HEK293 (cell line): Measurements from ENCODE around the gene OSBP2.

ENCODE experiments used
- CTCF ChIA-PET: fragments of 350-600 bp; formaldehyde crosslinking; extraction: SDS; loops from one replicate; lab custom pipeline; 2021; ENCODE audit warnings: antibody characterized with exemption; lab: Yijun Ruan, JAX
- POLR2A ChIA-PET: fragments of 300-600 bp; formaldehyde crosslinking; extraction: SDS; loops from one replicate; lab custom pipeline; 2020; ENCODE audit warnings: antibody characterized with exemption, inconsistent platforms; lab: Yijun Ruan, JAX
- H3K27ac ChIP-seq: fragments of 200-500 bp; sonication (Bioruptor generic); 2 replicates; pipeline ENCODE4 v1.5.1; 2014; ENCODE audit warnings: low read depth, low read length, control low read depth, inconsistent platforms; ENCODE audit errors: extremely low read depth
- H3K36me3 ChIP-seq, 2 experiments: fragments of 200-500 bp in 1 of 2; sonication (Bioruptor generic) in 1 of 2; 1 replicate in 1 of 2; 2 replicates in 1 of 2; pipeline ENCODE4 v1.5.1; 2014 to 2017; ENCODE audit warnings: inconsistent platforms in 2 of 2, low read length in 2 of 2; ENCODE audit not compliant: control insufficient read depth in 2 of 2, insufficient read depth in 1 of 2
- H3K4me1 ChIP-seq: fragments of 200-500 bp; sonication (Bioruptor generic); 2 replicates; pipeline ENCODE4 v1.5.1; 2014; ENCODE audit warnings: mild to moderate bottlenecking, low read length, inconsistent platforms; ENCODE audit not compliant: control insufficient read depth, insufficient read depth
- H3K4me3 ChIP-seq: 2 replicates; pipeline ENCODE4 v1.5.1; 2011; ENCODE audit warnings: low read depth, mild to moderate bottlenecking, control low read depth, low read length, moderate library complexity
- H3K9me3 ChIP-seq: fragments of 200-500 bp; sonication (Bioruptor generic); 2 replicates; pipeline ENCODE4 v1.5.1; 2014; ENCODE audit warnings: low read depth, low read length, inconsistent platforms; ENCODE audit not compliant: control insufficient read depth, insufficient read depth
- GLI4 ChIP-seq: fragments of 450-650 bp; formaldehyde crosslinking; IDR thresholded peaks from 2 replicates; pipeline ENCODE4 v1.5.1; 2016; ENCODE audit warnings: missing biosample characterization, missing genetic modification characterization
- ZBTB17 ChIP-seq: fragments of 450-650 bp; formaldehyde crosslinking; IDR thresholded peaks from 2 replicates; pipeline ENCODE4 v1.5.1; 2016; ENCODE audit warnings: missing biosample characterization, missing genetic modification characterization
- ZBTB20 ChIP-seq: fragments of 450-650 bp; formaldehyde crosslinking; IDR thresholded peaks from 2 replicates; pipeline ENCODE4 v1.5.1; 2016; ENCODE audit warnings: missing biosample characterization, missing genetic modification characterization
- ZBTB8A ChIP-seq: fragments of 450-650 bp; formaldehyde crosslinking; IDR thresholded peaks from 2 replicates; pipeline ENCODE4 v1.5.1; 2016; ENCODE audit warnings: missing biosample characterization, missing genetic modification characterization
- ZIC2 ChIP-seq: fragments of 450-650 bp; formaldehyde crosslinking; IDR thresholded peaks from 2 replicates; pipeline ENCODE4 v1.5.1; 2016; ENCODE audit warnings: missing biosample characterization, missing genetic modification characterization
- ZNF157 ChIP-seq: fragments of 450-650 bp; formaldehyde crosslinking; IDR thresholded peaks from 2 replicates; pipeline ENCODE4 v1.5.1; 2016; ENCODE audit warnings: missing biosample characterization, missing genetic modification characterization
- ZNF169 ChIP-seq: fragments of 450-650 bp; formaldehyde crosslinking; IDR thresholded peaks from 2 replicates; pipeline ENCODE4 v1.5.1; 2016; ENCODE audit warnings: missing biosample characterization, missing genetic modification characterization
- ZNF335 ChIP-seq: fragments of 450-650 bp; formaldehyde crosslinking; conservative IDR thresholded peaks from 2 replicates; pipeline ENCODE4 v1.5.1; 2016; ENCODE audit warnings: missing biosample characterization, missing genetic modification characterization
- ZNF341 ChIP-seq: fragments of 450-650 bp; formaldehyde crosslinking; IDR thresholded peaks from 2 replicates; pipeline ENCODE4; 2016; ENCODE audit warnings: low read depth, missing biosample characterization, missing genetic modification characterization
- ZNF350 ChIP-seq: fragments of 450-650 bp; formaldehyde crosslinking; IDR thresholded peaks from 2 replicates; pipeline ENCODE4 v1.5.0; 2017; ENCODE audit warnings: missing biosample characterization, mild to moderate bottlenecking, missing genetic modification characterization
- ZNF530 ChIP-seq: fragments of 450-650 bp; formaldehyde crosslinking; IDR thresholded peaks from 2 replicates; pipeline ENCODE4 v1.5.1; 2016; ENCODE audit warnings: low read depth, missing biosample characterization, missing genetic modification characterization
- ZNF549 ChIP-seq: fragments of 450-650 bp; IDR thresholded peaks from 2 replicates; pipeline ENCODE4 v1.5.1; 2018; ENCODE audit warnings: missing biosample characterization, missing genetic modification characterization, mild to moderate bottlenecking, inconsistent platforms, moderate library complexity
- ZNF677 ChIP-seq: fragments of 450-650 bp; IDR thresholded peaks from 2 replicates; pipeline ENCODE4 v1.5.0; 2018; ENCODE audit warnings: missing biosample characterization, mild to moderate bottlenecking, missing genetic modification characterization, moderate library complexity
- TF ChIP-seq, protein P1 (sequence below): fragments of 450-650 bp; formaldehyde crosslinking; IDR thresholded peaks from 2 replicates; pipeline ENCODE4 v1.5.0; 2017; ENCODE audit warnings: missing biosample characterization, missing genetic modification characterization, borderline replicate concordance
- TF ChIP-seq, protein P2 (sequence below): fragments of 450-650 bp; formaldehyde crosslinking; IDR thresholded peaks from 2 replicates; pipeline ENCODE4 v1.5.1; 2016; ENCODE audit warnings: missing biosample characterization, missing genetic modification characterization
- TF ChIP-seq, protein P3 (sequence below): fragments of 450-650 bp; formaldehyde crosslinking; IDR thresholded peaks from 2 replicates; pipeline ENCODE4 v1.5.1; 2016; ENCODE audit warnings: missing biosample characterization, missing genetic modification characterization
- TF ChIP-seq, protein P4 (sequence below): fragments of 450-650 bp; formaldehyde crosslinking; IDR thresholded peaks from 2 replicates; pipeline ENCODE4 v1.5.1; 2016; ENCODE audit warnings: missing biosample characterization, missing genetic modification characterization
- TF ChIP-seq, protein P5 (sequence below): fragments of 450-650 bp; formaldehyde crosslinking; IDR thresholded peaks from 2 replicates; pipeline ENCODE4 v1.5.1; 2017; ENCODE audit warnings: missing biosample characterization, missing genetic modification characterization

OSBP2 gene

DNA sequence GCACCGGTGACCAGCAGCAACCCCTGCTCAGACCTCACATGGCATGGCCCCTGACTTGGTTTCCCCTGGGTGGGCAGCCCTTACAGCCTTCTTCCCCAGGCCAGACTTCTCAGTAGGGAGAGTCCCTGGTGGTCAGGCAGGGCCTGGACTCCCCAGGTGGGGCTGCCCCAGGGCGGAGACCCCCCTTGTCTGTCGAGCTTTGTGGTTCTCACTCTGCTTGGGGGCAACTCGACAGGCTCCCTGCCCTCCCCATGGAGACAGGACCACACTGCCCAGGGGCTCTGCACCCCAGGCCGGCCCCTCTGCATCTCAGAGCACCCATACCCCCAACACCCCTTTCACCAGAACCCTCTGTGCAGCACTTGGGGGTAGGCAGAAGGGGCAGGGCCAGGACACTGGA is 186.2 kb downstream of the OSBP2 start:
- no peak overlapping the region for H3K27ac ChIP-seq

DNA sequence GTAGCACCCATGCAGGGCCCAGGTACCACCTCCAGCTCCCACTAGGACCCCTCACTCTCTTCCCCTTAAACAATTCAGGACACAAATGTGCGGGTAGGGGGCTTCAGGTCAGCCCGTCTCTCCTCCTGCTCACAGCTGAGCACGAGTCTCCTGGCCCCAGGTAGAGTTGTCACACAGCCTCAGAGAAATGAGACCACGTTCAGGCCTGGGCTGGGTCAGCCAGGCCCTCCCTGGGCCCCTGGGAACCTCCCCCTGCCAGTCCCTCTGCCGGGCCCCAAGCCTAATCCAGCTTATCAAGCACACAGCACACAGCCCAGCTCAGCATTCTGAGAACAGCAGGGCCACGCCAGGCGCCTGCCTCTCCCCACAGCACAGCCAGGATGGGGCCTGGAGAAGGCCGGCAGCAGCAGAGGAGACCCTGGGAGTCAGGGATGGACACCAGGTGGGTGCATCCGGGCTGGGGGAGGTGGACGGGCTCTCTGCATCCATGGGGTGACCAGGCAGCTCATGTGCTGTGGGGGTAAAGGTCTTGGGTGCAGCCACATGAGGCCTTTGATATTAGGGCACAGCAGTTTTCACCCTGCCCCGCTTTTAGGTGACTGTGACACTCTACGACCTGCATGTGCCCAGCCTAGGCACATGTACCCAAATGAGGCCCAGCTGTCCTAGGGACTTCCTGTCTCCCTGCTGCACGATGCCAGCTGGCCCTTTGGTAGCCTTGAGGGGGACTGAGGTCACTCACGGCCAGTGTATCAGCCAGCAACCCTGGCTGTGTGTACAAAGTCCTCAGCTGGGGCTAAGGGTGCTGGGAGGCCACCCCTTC is 186.9 kb downstream of the OSBP2 start:
- CTCF ChIA-PET = interaction anchor here (0.6 to 1.8 kb wide), 2 partner anchors 9 to 84 kb away, joined by 3 to 10 read pairs; no protein-coding TSS in a partner anchor

More for the DNA sequence above, 186.2 kb downstream of the OSBP2 start:
- H3K4me1 ChIP-seq = peaks cover 13% of the 10 kb centered on the region
- H3K36me3 ChIP-seq = no peaks in the 10 kb centered on the region
- TF ChIP-seq ZNF350 (no peak), ZNF530 (tag by site-specific recombination) (no peak), ZNF157 (tag by site-specific recombination) (no peak), ZNF169 (tag by site-specific recombination) (no peak)
- TF ChIP-seq, protein P1, sequence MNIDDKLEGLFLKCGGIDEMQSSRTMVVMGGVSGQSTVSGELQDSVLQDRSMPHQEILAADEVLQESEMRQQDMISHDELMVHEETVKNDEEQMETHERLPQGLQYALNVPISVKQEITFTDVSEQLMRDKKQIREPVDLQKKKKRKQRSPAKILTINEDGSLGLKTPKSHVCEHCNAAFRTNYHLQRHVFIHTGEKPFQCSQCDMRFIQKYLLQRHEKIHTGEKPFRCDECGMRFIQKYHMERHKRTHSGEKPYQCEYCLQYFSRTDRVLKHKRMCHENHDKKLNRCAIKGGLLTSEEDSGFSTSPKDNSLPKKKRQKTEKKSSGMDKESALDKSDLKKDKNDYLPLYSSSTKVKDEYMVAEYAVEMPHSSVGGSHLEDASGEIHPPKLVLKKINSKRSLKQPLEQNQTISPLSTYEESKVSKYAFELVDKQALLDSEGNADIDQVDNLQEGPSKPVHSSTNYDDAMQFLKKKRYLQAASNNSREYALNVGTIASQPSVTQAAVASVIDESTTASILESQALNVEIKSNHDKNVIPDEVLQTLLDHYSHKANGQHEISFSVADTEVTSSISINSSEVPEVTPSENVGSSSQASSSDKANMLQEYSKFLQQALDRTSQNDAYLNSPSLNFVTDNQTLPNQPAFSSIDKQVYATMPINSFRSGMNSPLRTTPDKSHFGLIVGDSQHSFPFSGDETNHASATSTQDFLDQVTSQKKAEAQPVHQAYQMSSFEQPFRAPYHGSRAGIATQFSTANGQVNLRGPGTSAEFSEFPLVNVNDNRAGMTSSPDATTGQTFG = no peak
- TF ChIP-seq, protein P2, sequence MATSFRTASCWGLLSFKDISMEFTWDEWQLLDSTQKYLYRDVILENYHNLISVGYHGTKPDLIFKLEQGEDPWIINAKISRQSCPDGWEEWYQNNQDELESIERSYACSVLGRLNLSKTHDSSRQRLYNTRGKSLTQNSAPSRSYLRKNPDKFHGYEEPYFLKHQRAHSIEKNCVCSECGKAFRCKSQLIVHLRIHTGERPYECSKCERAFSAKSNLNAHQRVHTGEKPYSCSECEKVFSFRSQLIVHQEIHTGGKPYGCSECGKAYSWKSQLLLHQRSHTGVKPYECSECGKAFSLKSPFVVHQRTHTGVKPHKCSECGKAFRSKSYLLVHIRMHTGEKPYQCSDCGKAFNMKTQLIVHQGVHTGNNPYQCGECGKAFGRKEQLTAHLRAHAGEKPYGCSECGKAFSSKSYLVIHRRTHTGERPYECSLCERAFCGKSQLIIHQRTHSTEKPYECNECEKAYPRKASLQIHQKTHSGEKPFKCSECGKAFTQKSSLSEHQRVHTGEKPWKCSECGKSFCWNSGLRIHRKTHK (tag by site-specific recombination) = no peak
- H3K4me3 ChIP-seq = no peak overlapping the region
- ChIA-PET POLR2A (no interaction called here), CTCF (interaction anchor here (1.8 kb wide), 1 partner anchor 10 kb away, joined by 10 read pairs; no protein-coding TSS in a partner anchor)
- no peaks in the 10 kb centered on the region for H3K9me3 ChIP-seq

DNA sequence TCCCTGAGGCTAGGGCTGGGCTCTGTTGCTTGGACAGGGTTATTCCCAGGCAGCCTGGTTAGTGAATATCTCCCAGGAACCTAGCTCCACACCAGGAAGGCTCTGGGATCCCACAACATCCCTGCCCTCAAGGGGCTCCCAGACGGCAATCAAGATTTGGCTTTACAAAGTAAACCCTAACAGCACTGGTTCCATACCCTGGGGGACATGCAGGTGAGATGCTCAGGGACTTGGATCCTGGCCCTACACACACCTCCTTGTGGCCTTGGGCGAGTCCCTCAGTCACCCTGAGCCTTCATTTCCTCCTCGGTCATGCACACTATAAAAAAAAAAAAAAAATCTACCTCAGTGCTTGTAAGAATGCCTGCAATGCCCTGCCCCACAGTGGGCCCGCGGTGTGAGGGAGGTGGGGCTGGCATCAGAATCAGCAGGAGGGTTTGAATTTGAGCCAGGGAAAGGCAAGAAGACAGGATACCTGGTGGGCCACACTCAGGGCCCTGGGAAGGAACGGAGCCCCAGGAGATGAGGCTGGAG is 187.6 kb downstream of the OSBP2 start:
- H3K36me3 ChIP-seq = no peaks in the 10 kb centered on the region
- H3K27ac ChIP-seq = no peak overlapping the region
- H3K4me1 ChIP-seq = peaks cover 6% of the 10 kb centered on the region
- H3K9me3 ChIP-seq = no peaks in the 10 kb centered on the region
- POLR2A ChIA-PET = no interaction called here
- CTCF ChIA-PET = interaction anchor here (1.8 kb wide), 1 partner anchor 8 kb away, joined by 10 read pairs; no protein-coding TSS in a partner anchor
- TF ChIP-seq, protein P3, sequence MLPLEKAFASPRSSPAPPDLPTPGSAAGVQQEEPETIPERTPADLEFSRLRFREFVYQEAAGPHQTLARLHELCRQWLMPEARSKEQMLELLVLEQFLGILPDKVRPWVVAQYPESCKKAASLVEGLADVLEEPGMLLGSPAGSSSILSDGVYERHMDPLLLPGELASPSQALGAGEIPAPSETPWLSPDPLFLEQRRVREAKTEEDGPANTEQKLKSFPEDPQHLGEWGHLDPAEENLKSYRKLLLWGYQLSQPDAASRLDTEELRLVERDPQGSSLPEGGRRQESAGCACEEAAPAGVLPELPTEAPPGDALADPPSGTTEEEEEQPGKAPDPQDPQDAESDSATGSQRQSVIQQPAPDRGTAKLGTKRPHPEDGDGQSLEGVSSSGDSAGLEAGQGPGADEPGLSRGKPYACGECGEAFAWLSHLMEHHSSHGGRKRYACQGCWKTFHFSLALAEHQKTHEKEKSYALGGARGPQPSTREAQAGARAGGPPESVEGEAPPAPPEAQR (tag by site-specific recombination) = no peak
- peak; percentile 97 for TF ChIP-seq ZIC2 (tag by site-specific recombination)
- TF ChIP-seq, protein P4, sequence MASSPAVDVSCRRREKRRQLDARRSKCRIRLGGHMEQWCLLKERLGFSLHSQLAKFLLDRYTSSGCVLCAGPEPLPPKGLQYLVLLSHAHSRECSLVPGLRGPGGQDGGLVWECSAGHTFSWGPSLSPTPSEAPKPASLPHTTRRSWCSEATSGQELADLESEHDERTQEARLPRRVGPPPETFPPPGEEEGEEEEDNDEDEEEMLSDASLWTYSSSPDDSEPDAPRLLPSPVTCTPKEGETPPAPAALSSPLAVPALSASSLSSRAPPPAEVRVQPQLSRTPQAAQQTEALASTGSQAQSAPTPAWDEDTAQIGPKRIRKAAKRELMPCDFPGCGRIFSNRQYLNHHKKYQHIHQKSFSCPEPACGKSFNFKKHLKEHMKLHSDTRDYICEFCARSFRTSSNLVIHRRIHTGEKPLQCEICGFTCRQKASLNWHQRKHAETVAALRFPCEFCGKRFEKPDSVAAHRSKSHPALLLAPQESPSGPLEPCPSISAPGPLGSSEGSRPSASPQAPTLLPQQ (tag by site-specific recombination) = 0 out of 2 replicates have a peak, but pooled peaks have one; percentile 13
- H3K4me3 ChIP-seq = no peak overlapping the region

More for the DNA sequence above, 186.9 kb downstream of the OSBP2 start:
- Histone ChIP-seq H3K36me3 (no peaks in the 10 kb centered on the region), H3K4me3 (no peak overlapping the region), H3K27ac (no peak overlapping the region)
- TF ChIP-seq ZBTB8A (tag by site-specific recombination) (0 out of 2 replicates have a peak, but pooled peaks have one; percentile 13), ZNF677 (no peak), GLI4 (tag by site-specific recombination) (no peak), ZNF335 (tag by site-specific recombination) (peak; percentile 72), ZIC2 (tag by site-specific recombination) (peak; percentile 73), ZNF549 (tag by site-specific recombination) (no peak), ZBTB17 (0 out of 2 replicates have a peak, but pooled peaks have one; percentile 15), ZBTB20 (tag by site-specific recombination) (peak; percentile 37; the same call in 1 of the 2 replicates), ZNF341 (peak; percentile 45; the same call in 1 of the 2 replicates)
- TF ChIP-seq, protein P5, sequence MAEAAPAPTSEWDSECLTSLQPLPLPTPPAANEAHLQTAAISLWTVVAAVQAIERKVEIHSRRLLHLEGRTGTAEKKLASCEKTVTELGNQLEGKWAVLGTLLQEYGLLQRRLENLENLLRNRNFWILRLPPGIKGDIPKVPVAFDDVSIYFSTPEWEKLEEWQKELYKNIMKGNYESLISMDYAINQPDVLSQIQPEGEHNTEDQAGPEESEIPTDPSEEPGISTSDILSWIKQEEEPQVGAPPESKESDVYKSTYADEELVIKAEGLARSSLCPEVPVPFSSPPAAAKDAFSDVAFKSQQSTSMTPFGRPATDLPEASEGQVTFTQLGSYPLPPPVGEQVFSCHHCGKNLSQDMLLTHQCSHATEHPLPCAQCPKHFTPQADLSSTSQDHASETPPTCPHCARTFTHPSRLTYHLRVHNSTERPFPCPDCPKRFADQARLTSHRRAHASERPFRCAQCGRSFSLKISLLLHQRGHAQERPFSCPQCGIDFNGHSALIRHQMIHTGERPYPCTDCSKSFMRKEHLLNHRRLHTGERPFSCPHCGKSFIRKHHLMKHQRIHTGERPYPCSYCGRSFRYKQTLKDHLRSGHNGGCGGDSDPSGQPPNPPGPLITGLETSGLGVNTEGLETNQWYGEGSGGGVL (tag by site-specific recombination) = peak; percentile 29; the same call in 1 of the 2 replicates
- TF ChIP-seq, all 188 proteins: peak for 7
- Histone ChIP-seq H3K9me3 (no peaks in the 10 kb centered on the region), H3K4me1 (peaks cover 11% of the 10 kb centered on the region)
- POLR2A ChIA-PET = no interaction called here
